HG03354 (cell line): ENCODE results near the gene ASCC1.

Experiments used
- ATAC-seq: cut with Tn5 transposase; IDR thresholded peaks from one replicate; pipeline ENCODE4 v1.9.1; 2021; ENCODE audit warnings: mild to moderate bottlenecking; ENCODE audit not compliant: unreplicated experiment, poor library complexity, severe bottlenecking

The ASCC1 gene

DNA sequence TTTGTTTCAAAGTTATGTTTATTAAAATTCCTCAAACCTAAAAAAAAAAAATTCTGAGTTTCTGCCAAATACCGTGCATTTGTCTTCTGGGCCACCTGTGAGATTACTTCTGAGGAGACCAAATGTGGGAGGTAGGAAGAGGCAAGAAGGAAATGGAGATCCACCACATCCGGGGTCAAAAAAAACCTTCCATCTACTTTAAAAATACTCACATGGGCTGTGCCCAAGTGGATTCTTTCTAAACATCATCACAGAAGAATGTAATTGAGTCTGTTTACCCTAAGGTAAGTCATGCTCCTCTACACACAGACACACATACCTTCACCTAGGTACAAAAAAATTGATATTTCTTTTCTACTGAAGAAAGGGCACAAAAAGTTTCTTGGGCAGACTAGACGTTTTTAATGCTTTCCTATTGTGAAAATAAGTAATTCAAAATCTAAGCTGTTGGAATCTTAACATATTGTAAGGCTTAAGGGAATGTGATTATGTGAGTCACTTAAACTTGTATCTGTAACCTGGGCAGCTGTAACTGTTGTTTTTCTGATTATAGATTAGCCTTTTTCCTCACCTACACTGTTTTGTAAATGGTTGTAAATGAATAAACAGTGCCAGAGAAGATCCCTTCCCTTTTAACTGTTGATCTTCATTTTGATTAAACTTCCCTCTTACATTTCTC is 108.6 kb downstream of the ASCC1 start:
- no peak for ATAC-seq

DNA sequence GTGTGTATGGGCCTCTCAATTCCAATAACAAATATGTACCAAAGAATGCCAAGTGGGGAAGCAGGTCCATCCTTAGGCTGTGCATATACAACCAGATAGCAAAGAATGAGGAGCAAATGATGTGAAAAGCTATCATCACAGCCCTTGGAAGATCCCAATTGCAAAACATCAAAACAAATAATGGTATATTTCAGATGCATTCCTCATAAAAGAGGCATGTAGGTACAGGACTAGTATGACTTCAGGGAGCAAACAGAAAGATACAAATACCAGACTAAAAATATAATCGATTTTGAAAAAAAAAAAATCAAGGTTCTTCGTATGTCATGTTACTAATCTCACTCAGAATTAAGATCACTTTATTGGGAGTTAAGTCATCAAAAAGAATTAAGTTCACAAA is 109.2 kb downstream of the ASCC1 start:
- ATAC-seq = no peak

DNA sequence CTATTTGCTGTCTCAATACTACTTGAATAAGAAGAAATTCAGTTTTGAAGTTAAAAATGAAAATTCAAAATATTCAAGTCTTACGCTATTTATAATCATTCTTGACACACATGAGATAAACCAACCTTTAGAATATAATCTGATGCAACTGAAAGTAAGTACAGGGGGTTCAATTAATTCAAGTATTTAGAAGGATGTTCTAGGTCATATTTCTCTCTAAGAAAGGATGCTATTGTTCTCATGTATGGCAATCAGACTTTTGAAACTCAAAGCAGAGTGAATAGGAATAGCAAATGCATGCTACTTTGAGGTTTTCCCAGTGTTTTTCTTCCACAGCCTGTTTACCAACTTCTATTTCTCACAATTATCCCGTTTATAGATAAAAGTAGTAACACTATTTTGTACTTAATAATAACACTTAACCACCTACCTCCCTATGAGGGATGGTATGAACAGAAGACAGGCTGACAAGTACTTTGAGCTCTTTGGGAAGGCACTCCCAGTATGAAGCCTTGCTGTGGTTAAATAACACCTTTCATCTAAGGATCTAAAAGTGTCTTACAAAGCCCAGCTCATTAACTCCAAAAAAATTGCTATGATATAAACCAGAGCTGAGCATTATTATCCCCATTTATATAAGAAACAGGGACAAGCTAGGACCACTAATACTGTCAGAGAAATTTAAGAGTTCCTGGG is 109.8 kb downstream of the ASCC1 start:
- ATAC-seq = no peak

DNA sequence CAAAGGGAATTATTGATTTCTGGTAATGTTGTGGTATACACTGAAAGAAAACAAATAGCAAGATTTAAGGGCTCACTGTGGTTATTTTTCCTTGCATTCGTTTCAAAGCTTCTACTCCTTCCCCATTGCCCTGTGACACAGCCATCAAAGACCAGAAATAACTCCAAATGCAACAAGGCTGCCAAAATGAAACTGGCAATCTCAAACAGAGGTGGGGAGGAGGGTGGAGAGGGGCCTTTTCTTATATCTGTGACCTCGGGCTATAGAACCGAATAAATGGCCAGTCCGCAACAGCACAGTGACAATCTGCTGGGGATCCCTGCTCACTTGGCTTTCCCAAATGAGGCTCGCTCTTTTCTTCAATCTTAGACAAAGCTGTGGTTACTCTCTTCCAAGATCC is 110.4 kb downstream of the ASCC1 start:
- ATAC-seq = no peak

DNA sequence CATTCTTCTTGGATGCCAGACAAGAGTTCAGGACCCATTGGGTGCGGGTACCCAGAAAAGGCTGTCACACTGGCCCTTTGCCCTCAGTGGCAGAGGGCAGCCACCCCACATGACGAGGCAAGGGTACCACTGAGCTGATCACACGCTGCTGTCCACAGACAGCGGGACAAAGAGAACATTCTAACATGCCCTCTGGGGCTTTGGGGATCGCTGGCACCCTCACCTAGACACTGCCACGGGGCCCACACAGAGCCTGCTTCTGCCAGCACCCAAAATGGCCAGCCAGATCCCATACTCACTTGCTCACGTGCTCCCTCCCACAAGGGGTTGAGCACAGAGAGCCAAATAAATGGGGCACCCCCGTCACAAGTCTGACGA is 111.0 kb downstream of the ASCC1 start:
- no peak for ATAC-seq

DNA sequence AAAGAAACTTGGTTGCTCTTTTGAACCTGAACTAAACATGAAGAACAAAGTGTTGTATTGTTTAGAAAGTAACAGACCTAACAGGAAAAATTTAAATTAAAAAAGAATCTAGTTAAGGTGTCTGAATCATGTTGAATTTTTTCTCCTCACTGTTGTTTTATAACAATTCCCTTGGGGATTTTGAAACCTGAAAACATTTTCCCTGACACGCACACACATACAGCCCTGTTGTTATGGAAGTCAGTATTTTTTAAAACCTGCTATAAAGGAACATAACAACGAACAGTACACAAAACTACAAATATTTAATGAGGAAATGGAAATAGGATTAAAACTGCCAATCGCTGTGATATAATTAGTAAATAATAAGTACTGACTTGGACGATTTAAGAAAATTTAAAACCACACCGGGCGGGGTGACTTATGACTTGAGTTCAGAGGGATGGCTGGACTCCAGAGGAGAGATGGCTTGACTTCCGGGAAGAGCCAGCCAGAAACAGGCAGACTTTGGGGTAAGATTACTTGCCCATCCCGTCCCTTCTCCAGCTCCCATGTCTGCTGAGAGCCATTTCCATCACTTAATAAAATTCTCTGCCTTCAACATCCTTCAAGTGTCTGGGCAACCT is 111.5 kb downstream of the ASCC1 start:
- no peak for ATAC-seq

DNA sequence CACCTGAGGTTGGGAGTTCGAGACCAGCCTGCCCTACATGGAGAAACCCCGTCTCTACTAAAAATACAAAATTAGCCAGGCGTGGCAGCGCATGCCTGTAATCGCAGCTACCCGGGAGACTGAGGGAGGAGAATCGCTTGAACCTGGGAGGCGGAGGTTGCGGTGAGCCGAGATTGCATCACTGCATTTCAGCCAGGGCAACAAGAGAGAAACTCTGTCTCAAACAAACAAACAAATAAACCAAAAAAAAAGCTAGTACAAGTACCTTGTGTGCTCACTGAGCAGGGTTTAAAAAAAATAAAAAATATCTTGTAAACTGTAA is 116.5 kb downstream of the ASCC1 start:
- no peak for ATAC-seq

DNA sequence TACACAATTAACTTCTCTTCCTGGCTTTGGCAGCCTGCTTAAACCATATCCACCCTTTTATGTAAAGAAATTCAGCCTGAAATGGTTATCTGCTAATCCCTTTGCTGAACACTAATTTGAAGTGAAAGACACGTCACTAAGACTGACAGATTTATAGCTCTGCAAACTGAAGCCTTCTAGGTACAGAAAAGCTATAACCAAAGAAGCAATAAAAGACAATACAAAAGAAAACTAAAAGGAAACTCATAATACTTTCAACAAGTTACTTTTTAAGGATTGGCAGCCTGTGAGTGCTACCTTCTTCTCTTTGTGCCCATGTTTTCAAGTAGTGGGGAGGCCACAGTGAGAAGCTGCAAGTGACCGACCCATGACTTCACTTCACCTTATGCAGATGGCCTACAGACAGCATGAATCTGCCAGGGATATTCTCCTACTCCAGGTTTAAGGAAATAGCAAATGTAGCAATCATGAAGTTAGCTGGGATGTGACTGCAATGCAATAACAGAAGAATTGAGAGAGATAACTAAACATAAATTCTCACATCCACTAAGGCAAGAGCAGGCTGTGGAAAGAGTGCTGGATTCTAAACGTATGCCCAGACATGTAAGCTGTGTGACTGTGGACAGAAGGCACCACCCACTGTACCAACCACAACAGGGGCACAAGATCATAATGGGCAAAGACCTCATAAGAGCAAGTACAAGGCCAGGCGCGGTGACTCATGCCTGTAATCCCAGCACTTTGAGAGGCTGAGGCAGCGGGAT is 117.1 kb downstream of the ASCC1 start:
- no peak for ATAC-seq

DNA sequence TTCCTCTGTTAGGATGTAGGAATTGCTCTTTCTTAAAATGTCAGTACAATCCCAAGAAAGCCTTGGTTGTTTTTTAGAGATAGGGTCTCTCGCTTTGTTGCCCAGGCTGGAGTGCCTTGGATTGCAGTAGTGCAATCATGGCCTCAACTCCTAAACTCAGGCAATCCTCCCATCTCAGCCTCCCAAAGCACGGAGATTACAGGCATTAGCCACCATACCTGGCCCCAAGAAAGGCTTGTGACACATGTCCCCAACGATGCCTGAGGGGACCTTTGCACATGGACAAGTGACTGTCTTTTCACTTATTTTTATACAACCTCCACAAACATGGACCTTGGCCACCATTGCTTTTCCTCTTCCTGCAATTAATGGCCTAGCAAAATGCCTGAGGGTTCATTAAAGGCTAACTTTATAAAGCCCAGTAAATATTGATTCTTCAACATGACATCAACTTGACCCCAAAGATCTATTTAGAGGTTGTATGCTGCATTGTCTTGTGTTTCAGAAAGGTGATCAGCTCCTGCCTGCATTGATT is 117.7 kb downstream of the ASCC1 start:
- no peak for ATAC-seq

DNA sequence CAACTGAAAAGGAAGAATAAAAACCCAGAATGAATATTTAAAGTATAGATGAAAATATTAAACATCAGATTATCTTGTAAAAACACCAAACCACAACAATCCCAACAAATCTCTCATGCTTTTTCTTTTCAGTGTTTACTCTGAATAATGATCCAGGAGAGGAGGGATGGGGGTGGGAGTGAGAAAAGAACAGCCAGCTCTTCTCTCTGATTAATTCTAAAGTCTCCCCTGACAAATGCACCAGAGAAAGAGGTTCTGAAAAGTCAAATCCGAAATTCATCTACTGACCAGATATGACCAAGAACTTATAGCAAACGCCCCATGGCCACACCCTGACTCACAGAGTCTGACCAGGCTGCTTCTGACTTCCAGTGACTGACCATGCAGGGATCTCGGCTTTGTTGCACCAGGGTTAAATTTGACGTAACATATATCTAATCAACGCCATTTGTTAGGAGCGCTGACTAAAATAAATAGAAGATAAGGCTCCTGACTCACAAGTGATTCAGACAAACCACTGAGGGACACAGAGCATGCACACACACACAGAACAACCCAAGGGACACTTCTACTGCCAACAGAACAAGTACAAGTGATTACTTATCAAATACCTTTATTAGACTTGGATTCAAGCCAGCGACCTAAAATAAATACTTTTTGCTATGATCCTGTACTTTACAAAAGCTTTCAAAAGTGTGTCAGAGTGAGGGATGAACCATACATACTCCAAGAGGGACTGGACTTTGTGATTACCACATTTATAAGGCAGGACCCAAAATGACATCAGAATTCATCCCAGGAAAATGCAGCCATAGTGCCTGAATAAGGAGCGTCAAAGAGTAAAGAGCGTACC is 118.4 kb downstream of the ASCC1 start:
- no peak for ATAC-seq

DNA sequence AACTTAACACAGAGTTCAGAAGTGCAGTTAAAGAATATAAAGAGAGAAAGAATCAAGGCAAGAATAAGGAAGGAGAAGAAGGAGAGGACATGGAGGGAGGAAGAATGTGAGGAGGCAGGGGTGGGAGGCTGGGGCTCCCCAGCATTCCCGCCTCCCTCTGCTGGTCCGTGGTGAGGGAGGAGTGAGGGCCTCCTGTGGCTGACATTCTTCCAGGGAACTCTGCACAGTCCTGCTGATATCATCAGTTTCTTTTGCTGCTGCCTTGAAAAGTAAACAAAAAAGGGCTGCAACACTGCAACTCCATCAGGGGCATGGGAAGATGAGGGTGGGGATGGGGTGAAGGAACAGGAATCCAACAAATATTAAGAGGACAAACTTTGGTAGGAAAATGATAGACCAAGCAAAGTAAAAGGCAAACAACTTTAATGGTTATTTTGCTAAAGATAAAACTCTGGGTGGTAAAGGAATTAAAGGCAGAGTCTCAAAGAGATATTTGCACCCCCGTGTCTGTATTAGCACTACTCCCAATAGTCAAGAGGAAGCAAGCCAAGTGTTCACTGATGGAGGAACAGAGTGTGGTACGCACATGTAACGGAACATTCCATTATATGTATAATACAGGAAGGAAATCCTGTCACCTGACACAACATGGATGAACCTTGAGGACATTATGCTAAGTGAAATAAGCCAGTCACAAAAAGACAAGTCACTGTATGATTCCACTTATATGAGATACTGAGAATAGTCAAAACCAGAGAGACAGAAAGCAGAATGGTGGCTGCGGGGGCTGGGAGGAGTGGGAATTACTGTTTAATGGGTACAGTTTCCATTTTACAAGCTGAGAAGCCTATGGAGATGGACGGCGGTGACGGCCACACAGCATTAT is 119.7 kb downstream of the ASCC1 start:
- no peak for ATAC-seq

DNA sequence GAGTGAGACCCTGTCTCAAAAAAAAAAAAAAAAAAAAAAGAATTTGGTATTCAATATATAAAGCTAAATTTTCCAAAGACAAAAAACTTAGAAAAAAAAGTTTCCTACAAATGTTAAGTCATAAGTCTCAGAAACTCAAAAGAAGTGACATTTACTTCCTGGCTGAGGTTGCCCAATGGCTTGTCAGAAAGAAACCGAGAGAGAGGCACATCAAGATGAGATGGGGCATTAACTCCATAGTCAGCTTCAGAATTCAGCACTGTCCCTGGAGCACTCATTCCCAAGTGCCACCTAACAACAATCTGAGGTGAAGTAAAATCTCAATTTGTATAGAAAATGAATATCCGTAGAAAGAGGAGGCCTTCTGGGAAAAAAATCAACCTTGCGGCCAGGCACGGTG is 120.9 kb downstream of the ASCC1 start:
- no peak for ATAC-seq

DNA sequence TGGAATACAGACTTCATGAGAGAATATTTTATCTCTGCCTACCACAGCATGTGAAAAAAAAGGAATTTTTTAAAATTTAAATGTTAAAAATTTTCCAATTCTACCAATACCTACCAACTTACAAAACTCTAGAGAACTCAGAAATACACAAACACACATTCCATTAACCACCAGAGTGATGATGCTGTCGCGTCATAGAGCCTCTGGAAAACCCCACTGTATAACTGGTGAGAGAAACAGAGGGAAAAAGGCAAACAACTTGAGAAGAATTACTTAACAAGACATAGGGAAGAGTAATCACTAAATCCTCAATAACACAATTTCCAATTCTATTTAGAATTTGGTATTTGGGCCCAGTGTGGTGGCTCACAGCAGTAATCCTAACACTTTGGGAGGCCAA is 121.5 kb downstream of the ASCC1 start:
- ATAC-seq = no peak

DNA sequence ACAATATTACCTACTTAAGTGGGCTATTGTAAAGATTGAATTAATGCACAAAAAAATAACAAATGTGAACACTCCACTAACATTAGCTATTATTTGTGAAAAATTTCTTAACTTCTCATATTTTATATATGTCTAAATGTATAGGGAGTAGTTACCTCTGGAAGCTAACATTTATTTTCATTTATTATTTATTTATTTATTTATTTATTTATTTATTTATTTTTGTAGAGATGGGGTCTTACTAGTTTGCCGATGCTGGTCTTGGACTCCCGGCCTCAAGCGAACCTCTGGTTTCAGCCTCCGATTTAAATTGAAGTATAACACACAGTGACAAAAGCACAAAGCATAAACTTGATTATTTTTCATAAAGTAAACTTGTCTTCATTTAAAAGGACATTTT is 122.6 kb downstream of the ASCC1 start:
- no peak for ATAC-seq

DNA sequence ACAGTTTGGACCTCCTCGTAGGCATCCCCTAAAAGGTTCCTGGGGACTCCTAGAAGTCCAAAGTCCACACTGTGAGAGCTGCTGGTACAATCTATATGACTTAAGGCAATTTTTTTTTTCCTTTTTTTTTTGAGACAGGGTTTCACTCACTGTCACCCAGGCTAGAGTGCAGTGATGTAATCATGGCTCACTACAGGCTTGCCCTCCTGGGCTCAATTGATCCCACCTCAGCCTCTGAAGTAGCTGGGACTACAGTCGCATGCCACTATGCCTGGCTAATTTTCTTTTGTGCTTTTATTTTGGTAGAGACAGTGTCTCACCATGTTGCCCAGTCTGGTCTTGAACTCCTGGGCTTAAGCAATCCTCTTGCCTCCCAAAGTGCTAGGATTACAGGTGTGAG is 123.1 kb downstream of the ASCC1 start:
- no peak for ATAC-seq

DNA sequence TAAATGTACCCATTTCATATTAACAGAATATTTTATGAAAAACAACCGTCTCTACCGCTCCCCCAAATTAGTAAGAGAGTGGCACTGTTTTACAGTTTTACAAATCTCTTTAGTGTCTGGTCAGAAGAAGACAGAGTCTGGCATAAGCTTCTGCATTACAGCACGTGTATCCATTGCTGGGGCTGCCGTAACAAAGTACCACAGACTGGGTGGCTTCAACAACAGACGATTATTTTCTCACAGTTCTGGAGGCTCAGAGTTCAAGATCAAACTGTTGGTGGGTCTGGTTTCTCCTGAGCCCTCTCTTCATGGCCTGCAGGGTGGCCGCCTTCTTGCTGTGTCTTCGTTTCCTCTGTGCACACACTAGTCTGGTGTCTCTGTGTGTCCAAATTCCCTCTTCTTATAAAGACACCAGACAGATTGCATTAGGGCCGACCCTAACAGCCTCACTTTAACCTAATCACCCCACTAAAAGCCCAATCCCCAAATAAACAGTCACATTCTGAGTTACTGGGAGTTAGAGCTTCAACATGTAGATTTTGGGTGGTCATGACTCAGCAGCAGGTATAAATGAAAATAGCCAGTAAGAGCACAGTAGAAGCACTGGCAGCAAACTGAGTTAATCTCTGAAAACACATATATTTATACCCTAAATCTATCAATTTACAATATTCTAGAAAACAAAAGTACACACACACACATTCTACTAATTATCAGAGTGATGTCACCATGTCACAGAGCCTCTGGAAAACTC is 123.7 kb downstream of the ASCC1 start:
- ATAC-seq = no peak

DNA sequence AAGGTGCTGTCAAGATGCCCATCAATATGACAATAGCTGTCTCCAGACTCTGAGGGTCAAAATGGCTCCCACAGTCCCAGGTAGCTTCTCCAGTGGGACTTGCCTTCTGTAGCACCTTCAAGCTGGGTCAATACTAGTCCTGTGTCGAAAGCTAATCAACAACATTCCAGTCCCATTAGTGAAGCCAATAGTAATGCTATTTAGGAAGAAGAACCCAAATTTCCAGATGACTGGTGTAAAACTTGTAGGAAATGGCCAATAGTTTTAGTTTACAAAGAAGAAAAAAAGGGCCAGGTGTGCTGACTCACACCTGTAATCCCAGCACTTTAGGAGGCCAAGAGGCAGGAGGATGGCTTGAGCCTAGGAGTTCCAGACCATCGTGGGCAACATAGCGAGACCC is 125.8 kb downstream of the ASCC1 start:
- no peak for ATAC-seq

DNA sequence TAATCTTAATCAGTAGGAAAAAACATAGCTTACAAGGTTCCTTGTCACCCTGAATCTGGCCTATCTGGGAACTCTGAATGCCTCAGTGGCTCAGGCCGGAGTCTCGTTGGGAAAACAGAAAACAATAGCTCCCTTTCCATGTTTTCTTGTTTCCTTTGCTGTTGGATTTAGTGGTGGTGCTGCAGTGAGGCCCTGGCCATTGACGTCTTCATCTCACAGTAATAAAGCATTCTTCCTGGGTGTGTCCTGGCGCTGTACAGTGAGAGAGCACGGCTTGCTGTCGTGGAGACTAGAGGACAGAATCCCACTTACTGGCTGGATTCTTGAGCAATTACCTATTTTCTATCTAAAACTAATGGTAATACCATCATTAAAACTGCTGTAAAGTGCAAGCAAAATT is 126.5 kb downstream of the ASCC1 start:
- no peak for ATAC-seq
